ENCODE measurements around the gene RBFOX2. TPM values are rescaled to one million over a fixed set of nuclear protein-coding genes. Genes with fewer than 3 reads are reported as not detected.

The RBFOX2 gene
- total RNA-seq, 2 experiments from 2014 or later = 1.9 to 2.4 TPM

- H3K27me3 ChIP-seq (ENCODE audit: control insufficient read depth in 1 of 2, insufficient read depth in 2 of 2, low read length in 2 of 2) = no peaks in the 10 kb centered on the region
- H3K36me3 ChIP-seq (ENCODE audit: insufficient read depth, low read length) = no peaks in the 10 kb centered on the region
- no peak overlapping the region for H3K27ac ChIP-seq (ENCODE audit: low read depth in 1 of 2, low read length in 2 of 2)
- ChIA-PET POLR2A (no interaction called here), CTCF (no interaction called here)
- Mint-ChIP-seq H3K9me3 (no peaks in the 10 kb centered on the region), H3K4me3 (no peak overlapping the region), H3K27ac (no peak overlapping the region), H3K27me3 (peaks cover 4% of the 10 kb centered on the region), H3K4me1 (ENCODE audit: low read depth) (no peaks in the 10 kb centered on the region), H3K36me3 (ENCODE audit: low read depth) (no peaks in the 10 kb centered on the region)
- H3K4me1 ChIP-seq (ENCODE audit: insufficient read depth, low read length) = no peaks in the 10 kb centered on the region
- DNase-seq (no peak), ATAC-seq (ENCODE audit: poor library complexity) (no peak)
- no peaks in the 10 kb centered on the region for H3K9me3 ChIP-seq (ENCODE audit: control insufficient read depth in 1 of 2, insufficient read depth in 1 of 2, low read length in 2 of 2)
- TF ChIP-seq CTCF (IDR thresholded peaks at IDR 0.05) = no peak
- H3K4me3 ChIP-seq (ENCODE audit: low read length) = no peak overlapping the region
- intact Hi-C loops (cut with DNase I, micrococcal nuclease) = no loop called here
Observed at GRCh38 chr22:35782504-35782903, 246.1 kb downstream of the RBFOX2 start.

GRCh38 chr22:35781898-35782297 is 246.7 kb downstream of the RBFOX2 start:
- no peak for DNase-seq
- no peaks in the 10 kb centered on the region for H3K4me1 Mint-ChIP-seq (ENCODE audit: low read depth)
- Histone ChIP-seq H3K4me3 (ENCODE audit: low read length) (no peak overlapping the region), H3K27me3 (ENCODE audit: control insufficient read depth in 1 of 2, insufficient read depth in 2 of 2, low read length in 2 of 2) (no peaks in the 10 kb centered on the region), H3K4me1 (ENCODE audit: insufficient read depth, low read length) (no peaks in the 10 kb centered on the region), H3K36me3 (ENCODE audit: insufficient read depth, low read length) (no peaks in the 10 kb centered on the region), H3K27ac (ENCODE audit: low read depth in 1 of 2, low read length in 2 of 2) (no peak overlapping the region), H3K9me3 (ENCODE audit: control insufficient read depth in 1 of 2, insufficient read depth in 1 of 2, low read length in 2 of 2) (no peaks in the 10 kb centered on the region)
- intact Hi-C loops (cut with DNase I, micrococcal nuclease) = no loop called here
- no peak overlapping the region for H3K27ac Mint-ChIP-seq
- no peak for ATAC-seq (ENCODE audit: poor library complexity)
- no peak overlapping the region for H3K4me3 Mint-ChIP-seq
- ChIA-PET CTCF (no interaction called here), POLR2A (no interaction called here)
- H3K27me3 Mint-ChIP-seq = peaks cover 4% of the 10 kb centered on the region
- no peaks in the 10 kb centered on the region for H3K9me3 Mint-ChIP-seq
- no peaks in the 10 kb centered on the region for H3K36me3 Mint-ChIP-seq (ENCODE audit: low read depth)
- TF ChIP-seq CTCF (IDR thresholded peaks at IDR 0.05) = no peak

GRCh38 chr22:35777335-35777975 is 251.2 kb downstream of the RBFOX2 start:
- Mint-ChIP-seq H3K4me1 (ENCODE audit: low read depth) (no peaks in the 10 kb centered on the region), H3K27me3 (no peaks in the 10 kb centered on the region), H3K36me3 (ENCODE audit: low read depth) (no peaks in the 10 kb centered on the region), H3K9me3 (no peaks in the 10 kb centered on the region), H3K27ac (no peak overlapping the region), H3K4me3 (no peak overlapping the region)
- TF ChIP-seq CTCF (IDR thresholded peaks at IDR 0.05) = no peak
- no peaks in the 10 kb centered on the region for H3K4me1 ChIP-seq (ENCODE audit: insufficient read depth, low read length)
- no peaks in the 10 kb centered on the region for H3K27me3 ChIP-seq (ENCODE audit: control insufficient read depth in 1 of 2, insufficient read depth in 2 of 2, low read length in 2 of 2)
- H3K4me3 ChIP-seq (ENCODE audit: low read length) = no peak overlapping the region
- no peaks in the 10 kb centered on the region for H3K36me3 ChIP-seq (ENCODE audit: insufficient read depth, low read length)
- intact Hi-C loops (cut with DNase I, micrococcal nuclease) = no loop called here
- DNase-seq (no peak), ATAC-seq (ENCODE audit: poor library complexity) (no peak)
- CTCF ChIA-PET = no interaction called here
- POLR2A ChIA-PET = no interaction called here
- H3K27ac ChIP-seq (ENCODE audit: low read depth in 1 of 2, low read length in 2 of 2) = no peak overlapping the region
- H3K9me3 ChIP-seq (ENCODE audit: control insufficient read depth in 1 of 2, insufficient read depth in 1 of 2, low read length in 2 of 2) = no peaks in the 10 kb centered on the region
